A673 (cell line): ENCODE measurements around the gene PRDM16.

Experiments
- EZH2 ChIP-seq: fragments of 200-600 bp; sonication (generic); IDR thresholded peaks from 2 replicates; pipeline ENCODE4 v1.6.1; 2017; ENCODE audit warnings: borderline replicate concordance, low read depth, mild to moderate bottlenecking, mixed read lengths, antibody characterized with exemption, low read length; ENCODE audit not compliant: poor library complexity, severe bottlenecking
- TF ChIP-seq, protein P1 (sequence below): fragments of 300-800, 200-600 bp; sonication (generic); conservative IDR thresholded peaks from 2 replicates; pipeline ENCODE4 v1.5.1; 2017; ENCODE audit warnings: low read depth, mild to moderate bottlenecking, antibody characterized with exemption, low read length, moderate library complexity, mixed read lengths

DNA sequence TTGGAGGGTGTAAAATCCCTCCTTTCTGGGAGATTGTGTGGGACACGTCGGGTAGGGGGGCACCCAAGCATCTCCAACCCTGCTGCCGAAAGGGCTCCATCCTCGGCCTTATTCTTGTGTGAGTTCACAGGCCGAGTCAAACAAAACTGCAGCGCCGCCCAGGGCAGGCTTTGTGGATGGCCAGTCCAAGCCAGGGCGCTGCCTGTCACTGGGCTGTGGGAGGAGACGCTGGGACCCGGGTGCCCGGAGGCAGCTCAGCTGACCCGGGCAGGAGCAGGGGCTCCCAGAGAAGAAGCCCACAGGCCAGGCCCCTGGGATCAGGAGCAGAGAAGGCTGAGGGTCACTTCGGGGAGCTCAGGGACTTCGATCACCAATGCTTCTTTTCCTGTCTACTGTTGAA lies 353.6 kb downstream of the PRDM16 start:
- TF ChIP-seq, protein P1, sequence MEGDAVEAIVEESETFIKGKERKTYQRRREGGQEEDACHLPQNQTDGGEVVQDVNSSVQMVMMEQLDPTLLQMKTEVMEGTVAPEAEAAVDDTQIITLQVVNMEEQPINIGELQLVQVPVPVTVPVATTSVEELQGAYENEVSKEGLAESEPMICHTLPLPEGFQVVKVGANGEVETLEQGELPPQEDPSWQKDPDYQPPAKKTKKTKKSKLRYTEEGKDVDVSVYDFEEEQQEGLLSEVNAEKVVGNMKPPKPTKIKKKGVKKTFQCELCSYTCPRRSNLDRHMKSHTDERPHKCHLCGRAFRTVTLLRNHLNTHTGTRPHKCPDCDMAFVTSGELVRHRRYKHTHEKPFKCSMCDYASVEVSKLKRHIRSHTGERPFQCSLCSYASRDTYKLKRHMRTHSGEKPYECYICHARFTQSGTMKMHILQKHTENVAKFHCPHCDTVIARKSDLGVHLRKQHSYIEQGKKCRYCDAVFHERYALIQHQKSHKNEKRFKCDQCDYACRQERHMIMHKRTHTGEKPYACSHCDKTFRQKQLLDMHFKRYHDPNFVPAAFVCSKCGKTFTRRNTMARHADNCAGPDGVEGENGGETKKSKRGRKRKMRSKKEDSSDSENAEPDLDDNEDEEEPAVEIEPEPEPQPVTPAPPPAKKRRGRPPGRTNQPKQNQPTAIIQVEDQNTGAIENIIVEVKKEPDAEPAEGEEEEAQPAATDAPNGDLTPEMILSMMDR: no peak
- no peak for TF ChIP-seq EZH2
